ENCODE data around the gene INTS15.

- TF ChIP-seq POLR2AphosphoS5 (IDR thresholded peaks at IDR 0.05): no peak
- no peak for TF ChIP-seq CTCF (IDR thresholded peaks at IDR 0.05)
These were observed 34.4 kb downstream of the INTS15 start for GRCh38 chr7:6624246-6624611.

All from suprapubic skin (tissue), 3 donors.